Activated CD8-positive, alpha-beta memory T cell treated with anti-CD3 and anti-CD28 coated beads for 48 hours (primary cell): ENCODE measurements around the gene TEX22.
A peak's percentile ranks its signal among the peaks of the same experiment; 100 is the strongest.

ENCODE experiments used
- DNase-seq, 3 experiments: peaks; one replicate each; pipeline ENCODE4 v3.0.0-alpha.2; 2020; ENCODE audit warnings: low read depth in 2 of 3, low spot score in 2 of 3

The TEX22 gene

GRCh38 chr14:105366386-105367074, 31.8 kb upstream of the TEX22 start:
- DNase-seq: no peak

GRCh38 chr14:105367116-105368031, 31.0 kb upstream of the TEX22 start:
- no peak for DNase-seq

- no peak for DNase-seq
These were observed 30.3 kb upstream of the TEX22 start for GRCh38 chr14:105368032-105368417.

GRCh38 chr14:105368426-105368825, 29.9 kb upstream of the TEX22 start:
- DNase-seq: no peak

GRCh38 chr14:105368910-105369652, 29.3 kb upstream of the TEX22 start:
- DNase-seq: no peak

GRCh38 chr14:105369653-105370040, 28.7 kb upstream of the TEX22 start:
- DNase-seq: no peak

GRCh38 chr14:105374389-105374788, 23.9 kb upstream of the TEX22 start:
- DNase-seq: no peak

- DNase-seq: peak in 2 of 3 experiments; percentile 13 to 19
These were observed 22.7 kb upstream of the TEX22 start for GRCh38 chr14:105375635-105376057.

GRCh38 chr14:105376521-105377440, 21.6 kb upstream of the TEX22 start:
- DNase-seq: no peak

- DNase-seq: no peak
These were observed 20.7 kb upstream of the TEX22 start for GRCh38 chr14:105377555-105378182.

- no peak for DNase-seq
These were observed 20.1 kb upstream of the TEX22 start for GRCh38 chr14:105378199-105378598.

- DNase-seq: no peak
These were observed 19.3 kb upstream of the TEX22 start for GRCh38 chr14:105378873-105379685.

GRCh38 chr14:105379946-105380345, 18.4 kb upstream of the TEX22 start:
- no peak for DNase-seq

- DNase-seq: no peak
These were observed 17.6 kb upstream of the TEX22 start for GRCh38 chr14:105380756-105381155.

- DNase-seq: no peak
These were observed 16.6 kb upstream of the TEX22 start for GRCh38 chr14:105381446-105382342.

GRCh38 chr14:105382343-105383082, 15.8 kb upstream of the TEX22 start:
- no peak for DNase-seq

GRCh38 chr14:105383083-105383730, 15.1 kb upstream of the TEX22 start:
- no peak for DNase-seq
